Measurements from ENCODE around the gene CDK11A. TPM values are rescaled to one million over a fixed set of nuclear protein-coding genes. Genes with fewer than 3 reads are reported as not detected.
A peak's percentile ranks its signal among the peaks of the same experiment; 100 is the strongest.

CDK11A gene
- 4.4 and 10.5 TPM in 2 replicates for total RNA-seq

DNA sequence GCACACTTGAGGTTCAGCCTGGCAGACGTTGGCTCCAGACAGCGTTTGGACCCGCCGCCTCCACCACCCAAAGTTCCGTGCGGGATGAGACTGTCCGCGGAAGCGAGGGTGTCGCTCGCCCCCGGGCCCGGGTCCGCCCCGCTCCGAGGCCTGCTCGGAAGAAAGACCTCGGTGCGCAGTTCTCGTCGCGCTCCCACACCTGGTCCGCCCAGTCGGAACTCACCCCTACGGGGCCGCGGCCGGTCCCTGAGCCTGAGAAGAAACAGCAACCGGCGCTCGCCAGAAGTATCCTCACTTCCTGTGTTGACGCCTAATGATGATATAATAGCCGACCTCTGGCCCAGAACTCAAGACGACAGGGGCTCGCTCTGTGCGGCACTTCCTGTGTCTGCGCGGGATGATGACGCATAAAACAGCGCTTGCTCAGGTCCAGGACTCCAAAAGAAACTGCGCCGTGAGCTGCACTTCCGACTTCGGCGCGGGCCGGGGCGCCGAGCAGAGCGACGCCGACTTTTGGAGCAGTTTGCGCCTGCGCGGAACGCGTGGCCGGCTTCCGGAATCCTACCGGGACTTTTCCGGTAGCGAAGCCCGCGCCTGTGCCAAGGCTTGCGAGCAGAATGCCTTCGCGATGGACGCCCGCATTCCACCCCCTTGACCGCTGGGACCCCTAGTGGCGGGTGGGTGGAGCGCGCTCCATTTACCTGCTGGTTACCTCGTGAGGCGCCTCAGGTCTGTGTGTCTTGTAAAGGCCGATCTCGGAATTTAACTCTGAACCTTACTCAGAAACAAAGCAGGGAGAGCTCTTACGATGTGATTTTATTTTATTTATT, at the start of gene CDK11A:
Gene CDK11A (minus strand): TSS at position 323 of the 830 bp plus-strand sequence. CDS start 1,539 bp downstream, outside the sequence.
- peak; percentile 100 for DNase-seq (ENCODE audit: low read depth in 2 of 2)

DNA sequence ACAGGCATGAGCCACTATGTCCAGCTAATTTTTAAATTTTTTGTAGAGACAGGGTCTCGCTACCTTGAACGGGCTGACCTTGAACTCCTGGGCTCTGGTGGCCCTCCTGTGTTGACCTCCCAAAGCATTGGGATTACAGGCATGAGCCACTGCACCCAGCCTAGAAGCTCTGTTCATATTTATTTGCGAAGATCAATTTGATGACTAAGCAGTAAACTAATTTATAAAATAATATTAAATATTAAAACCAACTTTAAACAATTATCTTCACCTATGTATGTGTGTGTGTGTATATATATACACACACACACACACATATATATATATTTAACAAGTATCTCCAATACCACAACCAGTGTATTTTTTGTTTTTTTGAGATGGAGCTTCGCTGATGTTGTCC, 49.7 kb upstream of the CDK11A start:
- DNase-seq (ENCODE audit: low read depth in 2 of 2): no peak

DNA sequence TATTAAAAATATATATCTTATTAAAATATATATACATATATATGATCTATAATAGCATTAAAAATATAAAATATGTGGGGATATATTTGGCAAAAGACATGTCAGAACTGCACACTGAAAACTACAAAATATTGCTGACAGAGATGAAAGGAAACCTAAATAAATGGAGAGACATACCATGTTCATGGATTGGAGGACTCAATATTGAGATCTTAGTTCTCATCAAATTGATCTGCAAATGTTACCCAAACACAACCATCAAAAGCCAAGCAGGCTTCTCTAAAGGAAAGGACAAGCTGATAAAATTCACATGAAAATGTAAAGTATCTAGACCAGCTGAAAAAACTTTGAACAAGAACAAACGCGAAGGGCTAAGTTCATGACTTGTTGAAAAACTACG, 46.9 kb upstream of the CDK11A start:
- no peak for DNase-seq (ENCODE audit: low read depth in 2 of 2)

DNA sequence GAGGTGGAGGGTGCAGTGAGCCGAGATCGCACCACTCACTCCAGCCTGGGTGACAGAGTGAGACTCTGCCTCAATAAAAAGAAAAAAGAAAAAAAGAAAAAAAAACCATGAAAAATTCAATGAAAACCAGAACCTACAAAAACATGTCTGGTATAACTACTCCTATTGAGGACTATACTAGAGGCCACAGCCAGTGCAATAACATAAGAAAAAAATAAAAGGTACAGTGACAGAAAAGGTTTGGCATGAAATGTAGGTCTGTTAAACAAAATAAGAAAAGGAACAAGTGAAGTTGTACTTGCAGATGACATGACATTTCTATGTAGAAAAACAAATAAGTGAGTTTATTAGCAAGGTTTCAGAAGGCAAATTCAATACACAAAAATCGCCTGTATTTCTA, 45.9 kb upstream of the CDK11A start:
- no peak for DNase-seq (ENCODE audit: low read depth in 2 of 2)

DNA sequence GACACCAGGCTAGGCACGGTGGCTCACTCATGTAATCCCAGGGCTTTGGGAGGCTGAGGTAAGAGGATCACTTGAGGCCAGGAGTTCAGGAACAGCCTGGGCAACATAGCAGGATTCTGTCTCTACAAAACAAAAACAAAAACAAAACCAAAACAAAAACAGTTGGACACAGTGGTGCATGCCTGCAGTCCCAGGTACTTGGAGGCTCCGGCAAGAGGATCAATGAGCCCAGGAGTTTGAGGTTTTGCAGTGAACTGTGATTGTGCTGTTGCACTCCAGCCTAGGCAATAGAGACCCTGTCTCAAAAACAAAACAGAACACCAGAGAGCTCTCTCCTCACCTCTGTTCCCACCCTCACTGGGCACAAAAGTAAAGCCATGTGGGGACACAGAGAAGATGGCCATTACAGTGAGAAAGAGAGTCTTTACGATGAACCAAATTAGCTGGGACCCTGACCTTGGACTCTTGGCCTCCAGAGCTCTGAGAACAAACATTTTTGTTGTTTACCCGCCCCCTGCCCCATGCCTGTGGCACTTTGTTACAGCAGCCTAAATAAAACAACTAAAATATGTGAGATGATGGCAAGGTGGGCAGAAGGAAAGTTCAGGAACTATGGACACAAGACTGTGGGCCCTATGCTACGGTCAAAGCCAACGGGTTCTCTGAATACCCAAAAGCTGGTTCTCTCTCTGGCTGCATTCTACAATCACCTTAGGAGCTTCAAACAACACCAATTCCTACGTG, 44.3 kb upstream of the CDK11A start:
- no peak for DNase-seq (ENCODE audit: low read depth in 2 of 2)

DNA sequence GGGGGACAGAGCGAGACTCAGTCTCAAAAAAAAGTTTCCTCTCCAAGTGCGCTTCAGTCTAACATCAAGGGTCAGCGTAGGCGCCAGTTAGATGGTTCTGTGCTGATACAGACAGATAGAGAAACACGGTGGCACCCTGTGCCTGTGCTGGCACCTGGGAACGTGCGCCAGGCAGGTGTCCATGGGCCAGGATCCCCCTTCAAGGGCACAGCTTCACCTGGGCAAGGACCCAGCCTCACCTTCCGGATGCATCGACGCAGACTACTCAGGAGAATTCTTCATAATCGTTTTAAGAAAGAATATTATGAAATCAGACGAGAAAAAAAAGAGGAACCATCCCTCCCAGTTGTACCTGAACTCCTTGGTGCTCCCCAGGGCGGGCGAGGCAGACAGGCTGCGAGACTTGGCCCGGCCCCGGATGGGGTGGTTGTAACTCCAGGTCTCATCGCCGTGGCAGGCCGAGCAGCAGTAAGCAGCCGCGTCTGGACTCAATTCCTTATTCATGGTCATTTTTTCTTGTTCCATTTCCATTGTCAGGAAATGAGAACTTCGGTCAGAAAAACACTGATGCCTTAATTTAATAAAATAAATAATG, 40.8 kb upstream of the CDK11A start:
- DNase-seq (ENCODE audit: low read depth in 2 of 2): no peak

DNA sequence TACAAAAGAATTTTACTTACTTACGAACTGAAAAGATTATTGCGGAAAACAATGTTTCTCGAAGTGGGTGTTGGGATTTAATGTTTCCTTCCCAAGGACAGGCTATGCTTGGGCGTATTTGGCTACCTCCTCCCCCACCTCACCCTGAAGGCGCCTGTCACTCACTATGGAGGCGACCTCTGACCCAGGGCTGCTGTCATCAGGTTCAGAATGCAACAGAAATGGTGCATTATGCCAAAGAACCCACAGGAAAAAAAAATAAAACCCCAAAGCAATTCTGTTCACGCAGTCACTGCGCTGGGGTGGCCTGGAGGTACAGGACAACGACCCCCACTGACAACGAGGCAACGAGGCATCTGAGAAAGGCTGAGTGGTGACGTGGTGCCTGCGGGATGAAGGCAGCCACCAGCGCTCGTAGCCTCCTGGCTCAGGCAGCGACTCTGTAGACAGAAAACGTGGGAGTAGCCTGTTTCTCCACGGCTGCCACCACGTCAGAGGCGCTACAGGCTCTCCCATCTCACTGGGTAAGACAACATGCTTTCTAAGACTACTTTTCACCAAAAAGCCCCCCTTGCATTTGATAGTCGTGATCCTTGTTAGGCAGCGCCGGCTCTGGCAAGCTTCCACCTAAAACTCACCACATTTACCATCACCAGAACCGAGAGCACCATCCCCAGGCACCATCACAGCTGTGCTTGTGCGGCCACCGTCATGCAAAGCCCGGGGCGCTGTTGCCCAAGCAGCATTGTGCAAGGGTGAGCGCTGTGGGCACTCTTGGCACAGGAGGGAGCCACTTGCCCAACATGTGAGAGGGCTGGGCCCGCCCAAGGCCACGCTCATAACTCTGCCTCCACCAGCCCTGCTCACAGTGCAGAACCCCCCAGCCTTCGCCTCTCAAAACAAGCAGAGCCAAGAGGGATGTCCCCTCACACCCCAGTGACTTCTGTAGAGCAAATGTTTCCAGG, 39.8 kb upstream of the CDK11A start:
- no peak for DNase-seq (ENCODE audit: low read depth in 2 of 2)

DNA sequence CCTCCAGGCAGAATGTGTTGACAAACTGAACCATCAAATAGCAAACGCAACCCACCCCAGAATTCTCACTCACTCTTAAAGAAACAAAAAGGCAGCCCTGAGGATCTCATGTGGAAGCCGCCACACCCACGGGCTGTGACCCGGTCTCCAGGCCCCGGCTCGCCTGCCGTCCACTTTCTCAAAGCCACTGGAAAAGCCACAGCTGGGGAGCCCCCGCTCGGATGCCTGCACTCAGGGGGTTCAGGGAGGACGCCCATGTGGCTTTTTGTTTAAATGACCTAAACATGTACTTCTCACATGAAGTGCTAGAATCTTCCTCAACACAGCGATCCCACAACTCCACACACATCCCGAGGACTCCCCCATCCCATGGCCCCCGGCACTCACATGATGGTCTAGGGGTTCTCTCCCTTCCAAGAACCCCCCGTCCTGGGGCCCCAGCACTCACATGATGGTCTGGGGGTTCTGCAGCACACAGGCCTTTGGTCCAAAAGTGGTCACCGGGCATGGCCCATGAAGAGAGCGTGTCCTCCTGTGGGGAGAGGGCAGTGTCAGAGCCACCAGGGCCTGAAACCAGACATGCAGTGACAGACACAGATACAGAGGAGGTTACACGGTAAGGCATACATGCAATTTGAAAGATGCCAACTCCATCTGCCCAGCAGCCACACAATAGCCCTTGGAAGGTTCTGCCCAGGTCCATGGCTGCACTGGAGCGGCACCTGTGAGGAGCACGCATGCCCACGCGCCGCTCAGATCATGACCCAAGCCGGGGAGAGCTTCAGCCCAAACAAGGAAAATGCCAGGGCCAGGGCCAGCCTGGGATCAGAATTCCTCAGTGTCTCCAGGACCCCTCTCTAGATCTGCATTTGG, 37.6 kb upstream of the CDK11A start:
- DNase-seq (ENCODE audit: low read depth in 2 of 2): no peak

DNA sequence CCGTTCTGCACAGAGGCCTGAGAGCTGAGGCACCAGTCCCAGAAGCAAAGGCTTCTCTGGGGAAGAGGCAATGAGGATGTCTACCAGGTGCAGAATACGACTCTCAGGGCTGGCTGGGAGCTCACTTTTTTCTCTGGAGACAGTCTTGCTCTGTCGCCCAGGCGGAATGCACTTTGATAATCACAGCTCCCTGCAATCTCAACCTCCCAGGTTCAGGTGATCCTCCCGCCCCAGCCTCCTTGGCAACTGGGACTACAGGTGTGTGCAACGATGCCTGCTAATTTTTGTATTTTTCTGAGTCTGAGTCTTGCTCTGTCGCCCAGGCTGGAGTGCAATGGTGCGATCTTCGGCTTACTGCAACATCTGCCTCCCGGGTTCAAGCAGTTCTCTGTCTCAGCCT, 36.6 kb upstream of the CDK11A start:
- DNase-seq (ENCODE audit: low read depth in 2 of 2): no peak

DNA sequence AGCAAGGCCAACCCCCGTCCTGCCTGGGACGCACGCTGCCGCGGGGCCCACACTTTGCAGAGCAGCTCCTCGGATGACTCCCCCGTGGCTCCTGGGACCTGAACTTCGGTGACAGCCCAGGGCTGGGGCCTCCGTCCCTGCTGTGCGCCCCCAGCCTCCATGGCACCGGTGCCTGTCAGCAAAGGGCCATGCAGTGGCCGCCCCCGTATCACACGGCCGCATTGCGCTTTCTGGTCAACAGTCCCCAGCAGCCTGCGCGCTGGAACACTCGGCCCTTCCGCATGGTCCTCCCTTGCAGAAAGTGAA, 36.1 kb upstream of the CDK11A start:
- DNase-seq (ENCODE audit: low read depth in 2 of 2): no peak

DNA sequence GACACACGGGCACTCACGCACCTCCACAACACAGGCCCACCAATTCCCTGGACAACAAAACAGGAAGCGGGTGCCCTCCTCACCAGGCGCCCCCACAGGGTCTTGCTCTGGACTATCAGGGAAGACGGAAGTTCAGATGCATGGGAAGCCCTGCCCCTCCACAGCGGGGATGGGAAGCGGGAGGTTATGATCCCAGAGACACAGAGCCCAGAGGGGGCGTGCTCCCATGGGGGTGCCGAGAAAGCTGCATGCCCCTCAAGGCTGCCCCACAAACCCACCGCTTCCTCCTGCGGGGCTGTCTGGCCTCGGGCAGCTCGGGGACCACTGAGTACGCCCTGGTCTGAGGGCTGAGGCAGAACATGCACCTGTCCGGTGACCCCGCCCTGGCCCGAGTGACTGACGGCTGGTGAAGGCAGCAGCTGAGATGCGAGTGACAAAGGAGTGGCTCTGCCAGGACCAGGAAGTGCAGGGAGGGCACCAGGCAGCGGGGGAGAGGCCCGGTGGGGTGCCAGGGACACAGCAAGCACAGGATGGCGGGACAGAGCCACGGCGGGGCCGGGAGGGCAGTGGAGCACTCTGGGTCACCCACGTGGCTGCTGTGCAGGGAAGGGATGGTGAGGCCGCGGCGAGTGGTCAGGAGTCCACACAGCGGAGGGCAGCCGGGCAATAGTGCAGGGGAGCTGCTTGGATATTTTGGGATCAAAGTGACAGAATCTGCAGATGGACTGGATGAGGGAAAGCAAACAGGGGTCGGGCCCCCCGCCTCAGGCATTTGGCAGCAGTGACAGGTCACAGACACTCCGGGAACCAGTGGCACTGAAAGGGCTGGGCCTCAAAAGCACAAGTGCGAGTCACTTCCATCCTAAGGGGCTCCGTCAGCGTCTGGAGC, 35.5 kb upstream of the CDK11A start:
- DNase-seq (ENCODE audit: low read depth in 2 of 2): no peak

DNA sequence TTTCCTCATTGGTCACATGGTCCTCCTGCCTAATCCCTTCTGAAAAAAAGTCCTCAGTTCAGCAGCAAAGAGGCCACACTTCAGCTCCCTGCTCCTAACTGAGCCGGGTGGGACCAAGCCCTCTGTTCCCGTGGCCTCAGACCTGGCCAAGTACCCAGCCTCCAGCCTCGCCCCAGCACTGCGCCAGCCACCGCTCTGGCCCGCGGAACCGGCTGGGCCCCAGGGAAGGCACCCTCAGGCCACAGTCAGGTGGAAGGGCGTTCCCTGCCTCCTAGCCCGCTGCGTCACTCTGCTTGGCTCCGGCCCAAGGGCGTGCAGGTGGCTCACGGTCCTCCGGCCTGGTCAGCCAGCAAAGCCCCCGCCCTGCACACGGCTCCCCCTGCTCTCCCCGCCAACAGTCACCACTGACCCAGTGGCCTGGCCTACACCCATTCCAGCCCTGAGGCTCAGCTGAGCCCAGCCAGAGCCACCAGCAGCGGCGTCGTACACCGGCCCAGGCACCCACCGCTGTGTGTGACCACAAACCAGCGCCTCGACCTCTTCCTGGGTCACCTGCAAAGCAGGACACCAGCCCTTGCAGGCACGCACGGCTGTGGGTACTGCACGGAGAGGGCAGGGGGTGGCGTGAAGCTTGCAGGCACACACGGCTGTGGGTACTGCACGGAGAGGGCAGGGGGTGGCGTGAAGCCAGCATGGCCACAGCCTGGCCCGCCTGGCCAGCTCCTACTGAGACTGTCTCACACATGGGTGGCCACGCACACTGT, 34.7 kb upstream of the CDK11A start:
- DNase-seq (ENCODE audit: low read depth in 2 of 2): peak; percentile 59 to 81

DNA sequence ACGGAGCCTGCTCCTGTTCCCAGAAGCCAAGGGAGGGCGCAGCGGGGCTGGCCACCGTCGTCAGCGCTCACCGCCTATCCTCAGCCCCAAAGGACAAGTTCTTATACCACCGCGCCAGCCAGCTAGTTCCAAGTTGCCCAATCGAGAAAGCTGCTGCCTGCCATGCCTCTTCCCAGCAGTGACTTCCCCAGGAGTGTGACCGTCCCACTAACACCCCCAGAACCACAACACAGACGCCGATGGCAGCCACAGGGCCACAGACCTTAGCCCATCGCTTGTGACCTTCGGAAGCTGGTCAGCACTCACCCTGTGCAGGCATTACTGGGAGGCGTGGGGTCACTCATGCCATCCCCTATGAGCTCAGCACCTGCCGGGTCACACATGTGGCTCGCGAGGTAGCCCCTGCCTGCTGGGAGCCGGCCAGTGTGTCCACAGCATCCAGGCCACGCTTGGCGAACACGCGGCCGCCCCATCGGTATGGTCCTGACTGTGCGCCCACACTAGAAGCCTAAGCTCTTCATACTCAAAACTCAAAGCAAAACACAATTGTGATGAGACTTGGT, 34.0 kb upstream of the CDK11A start:
- DNase-seq (ENCODE audit: low read depth in 2 of 2): no peak

DNA sequence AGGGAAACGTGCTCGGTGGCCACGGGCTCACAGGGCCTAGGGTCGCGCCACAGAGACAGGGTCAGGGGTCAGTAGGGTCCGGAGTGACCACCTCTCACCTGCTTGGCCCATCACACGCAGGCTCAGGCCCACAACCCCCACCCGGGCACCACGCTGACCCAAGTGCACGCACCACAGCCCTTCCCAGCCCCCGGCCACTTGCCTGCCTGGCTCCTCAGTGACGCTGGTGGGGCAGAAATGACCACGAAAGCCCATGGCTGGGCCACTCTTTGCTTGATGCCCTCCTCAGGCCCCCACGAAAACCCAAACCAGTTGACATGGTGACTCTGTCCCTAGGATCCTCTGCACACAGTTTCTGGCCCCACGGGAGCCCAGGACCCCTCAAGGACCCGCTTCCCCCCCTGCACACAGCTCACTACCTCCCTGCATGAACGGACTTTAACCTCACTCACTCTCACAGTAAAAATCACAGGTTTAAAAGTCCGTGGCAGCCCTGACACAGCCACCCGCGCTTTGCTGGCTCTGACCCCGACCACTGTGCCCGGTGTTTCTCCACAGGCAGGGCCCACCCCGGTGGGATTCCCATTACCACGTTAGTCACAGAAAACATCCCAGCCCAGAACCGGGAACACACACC, 33.4 kb upstream of the CDK11A start:
- no peak for DNase-seq (ENCODE audit: low read depth in 2 of 2)

DNA sequence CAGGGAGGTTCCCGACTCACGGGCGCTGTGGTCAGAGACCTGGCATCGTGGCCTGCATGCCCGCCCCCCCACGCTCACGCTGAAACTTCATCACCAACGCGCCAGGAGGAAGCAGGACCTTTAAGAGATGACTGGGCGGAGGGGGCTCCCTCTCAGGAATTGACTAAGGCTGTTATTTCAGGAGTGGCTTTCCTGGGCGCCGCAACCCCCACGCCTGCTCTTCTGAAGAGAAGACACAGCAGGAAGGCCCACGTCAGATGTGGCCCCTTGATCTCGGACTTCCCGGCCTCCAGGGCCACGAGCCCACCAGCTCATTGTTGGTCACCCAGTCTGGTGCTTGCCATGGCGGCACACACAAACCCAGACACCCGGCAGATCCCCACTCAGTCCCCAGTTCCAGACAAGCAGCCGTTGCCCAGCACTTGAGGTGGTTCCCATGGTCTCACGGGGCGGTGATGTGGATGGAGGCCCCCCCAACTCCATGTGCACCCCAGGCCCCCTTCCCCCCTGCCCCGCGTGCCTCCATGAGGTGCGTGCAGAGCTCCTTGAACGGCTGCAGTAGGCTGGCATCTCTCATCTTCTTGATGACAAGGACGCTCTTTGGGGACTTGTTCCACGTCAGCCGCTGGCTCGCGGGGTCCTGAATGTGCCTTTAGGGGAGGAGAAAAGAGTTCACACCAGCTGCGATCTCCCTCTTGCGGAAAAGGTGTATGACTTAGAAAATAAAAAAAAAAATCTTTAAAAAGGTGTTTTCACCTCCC, 32.7 kb upstream of the CDK11A start:
- no peak for DNase-seq (ENCODE audit: low read depth in 2 of 2)

DNA sequence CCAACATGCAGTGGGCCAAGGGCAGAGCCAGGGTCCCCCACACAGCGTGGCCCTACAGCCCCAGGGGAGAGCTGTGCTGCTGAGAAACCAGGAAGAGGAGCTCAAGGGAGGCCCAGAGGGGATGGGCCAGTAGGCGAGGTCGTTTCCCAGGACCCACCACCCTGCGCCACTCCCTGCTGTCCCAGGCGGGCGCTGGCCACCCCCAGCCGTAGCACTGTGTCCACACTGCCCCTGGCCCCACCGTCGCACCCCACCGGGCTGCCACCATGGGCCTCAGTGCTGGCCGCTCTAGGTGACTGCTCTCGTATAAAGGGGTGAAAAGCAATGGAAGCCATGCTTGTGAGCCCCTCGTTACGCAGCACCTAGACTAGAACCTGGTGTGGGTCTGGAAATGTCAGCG, 31.7 kb upstream of the CDK11A start:
- DNase-seq (ENCODE audit: low read depth in 2 of 2): no peak

DNA sequence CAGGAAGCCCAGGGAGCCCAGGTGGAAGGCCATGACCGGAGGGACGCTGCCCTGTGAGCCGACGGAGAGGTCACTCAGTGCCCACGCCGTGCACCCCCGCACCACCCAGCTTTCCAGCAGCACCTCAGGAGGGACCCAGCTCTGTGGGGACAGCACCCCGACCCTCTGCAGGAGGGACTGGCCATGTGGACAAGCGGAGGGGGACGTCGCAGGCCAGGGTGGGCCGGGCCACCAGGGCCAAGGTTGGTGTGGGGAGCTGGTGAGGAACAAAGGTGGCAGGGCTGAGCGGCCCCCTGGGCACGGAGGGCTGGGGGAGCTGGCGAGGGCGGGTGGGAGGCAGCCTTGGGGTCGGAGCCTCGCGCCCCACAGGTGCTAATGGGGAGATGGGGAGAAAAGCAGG, 31.3 kb upstream of the CDK11A start:
- DNase-seq (ENCODE audit: low read depth in 2 of 2): no peak

Measured in lung microvascular endothelial cell (primary cell).